ENCODE data around the gene TRIM37.
"Not testable (repeated sequence)": the region's sequence is repeated elsewhere in the genome, so short reads cannot be mapped to it uniquely, and the experiment has no call there.

The TRIM37 gene

DNA sequence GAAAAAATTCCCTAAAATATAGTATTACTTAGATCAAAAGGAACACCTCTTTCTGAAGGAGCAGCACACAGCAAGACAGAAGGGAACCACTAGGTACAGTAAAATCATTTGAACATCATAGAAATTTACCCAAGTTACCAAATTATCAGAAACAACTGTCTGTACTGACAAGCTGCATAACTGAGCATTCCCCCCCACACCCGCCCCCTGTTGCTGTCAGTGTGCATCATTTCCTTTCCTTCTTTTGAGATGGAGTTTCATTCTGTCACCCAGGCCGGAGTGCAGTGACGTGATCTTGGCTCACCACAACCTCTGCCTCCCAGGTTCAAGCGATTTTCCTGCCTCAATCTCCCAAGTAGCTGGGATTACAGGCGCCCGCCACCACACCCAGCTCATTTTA, 120.7 kb downstream of the TRIM37 start:
- DNase-seq = no peak

DNA sequence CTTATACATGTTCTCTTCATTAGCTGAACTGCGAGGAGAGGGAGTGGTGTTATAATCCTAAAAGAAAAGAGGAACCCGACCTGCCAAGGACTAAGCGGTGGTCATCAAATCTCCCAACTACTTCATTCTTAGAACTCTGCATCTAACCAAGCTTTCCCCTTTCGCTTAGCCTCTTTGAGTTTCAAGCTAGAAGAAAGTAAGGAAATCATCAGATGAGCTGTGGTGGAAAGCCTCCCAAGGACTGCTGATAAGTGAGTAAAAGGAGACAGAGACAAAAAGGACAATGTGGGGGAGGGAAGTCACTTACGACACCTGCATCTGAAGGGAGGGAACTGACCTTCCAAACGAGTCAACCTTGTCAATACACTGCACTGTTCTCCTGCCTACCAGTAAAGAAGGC, 121.3 kb downstream of the TRIM37 start:
- DNase-seq = no peak

DNA sequence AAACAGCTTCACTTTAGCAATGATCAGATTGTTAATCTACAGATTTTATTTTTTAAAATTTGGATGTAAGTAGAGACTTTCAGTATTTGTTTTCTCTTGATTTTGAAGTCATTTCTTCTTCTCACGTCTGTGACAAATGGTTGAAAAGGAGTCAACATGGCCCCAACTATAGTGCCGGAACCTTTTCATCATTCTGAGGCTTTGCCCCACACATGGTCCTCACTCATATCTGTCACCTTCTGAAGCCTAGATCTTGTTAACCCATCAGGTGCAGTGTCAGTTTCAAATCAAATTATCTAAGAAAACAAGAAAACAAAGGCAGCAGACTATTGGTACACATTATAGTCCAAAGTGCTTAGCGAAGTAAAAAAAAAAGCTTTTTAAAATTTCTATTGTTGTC, 124.1 kb downstream of the TRIM37 start:
- no peak for DNase-seq

DNA sequence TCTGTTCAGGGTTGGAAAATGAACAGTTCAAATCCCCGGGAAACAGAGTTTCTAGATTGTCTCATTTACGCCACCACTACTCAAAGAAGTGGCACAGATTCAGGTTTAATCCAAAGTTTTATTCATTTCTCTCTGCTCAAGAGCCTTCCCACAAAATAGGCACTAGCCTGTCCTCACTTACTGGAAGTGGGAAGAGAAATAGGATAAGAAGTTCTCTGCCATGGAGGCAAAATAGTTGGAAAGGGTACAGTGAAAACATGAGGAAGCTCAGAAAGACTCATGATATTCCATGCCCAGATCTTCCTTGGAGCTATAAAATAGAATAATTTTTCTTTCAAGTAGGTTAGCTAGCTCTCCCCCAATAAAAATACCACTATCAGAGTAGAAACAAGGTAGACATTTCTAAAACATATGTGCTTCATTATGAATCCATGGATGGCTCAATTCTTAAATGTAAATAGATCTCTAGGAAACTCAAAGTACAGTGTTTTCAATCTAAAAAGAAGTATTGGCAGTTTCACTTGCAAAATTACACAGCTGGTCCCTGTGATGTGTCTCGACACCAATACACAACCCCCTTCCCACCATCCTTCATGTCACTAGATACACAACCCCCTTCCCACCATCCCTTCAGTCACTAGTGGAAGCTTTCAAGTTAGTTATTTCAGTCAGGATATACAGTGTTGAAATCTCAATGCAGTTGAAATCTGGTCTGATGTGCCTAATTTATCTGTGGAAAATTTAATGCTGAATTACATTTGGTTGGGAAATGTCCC, 125.8 kb downstream of the TRIM37 start:
- DNase-seq = no peak

DNA sequence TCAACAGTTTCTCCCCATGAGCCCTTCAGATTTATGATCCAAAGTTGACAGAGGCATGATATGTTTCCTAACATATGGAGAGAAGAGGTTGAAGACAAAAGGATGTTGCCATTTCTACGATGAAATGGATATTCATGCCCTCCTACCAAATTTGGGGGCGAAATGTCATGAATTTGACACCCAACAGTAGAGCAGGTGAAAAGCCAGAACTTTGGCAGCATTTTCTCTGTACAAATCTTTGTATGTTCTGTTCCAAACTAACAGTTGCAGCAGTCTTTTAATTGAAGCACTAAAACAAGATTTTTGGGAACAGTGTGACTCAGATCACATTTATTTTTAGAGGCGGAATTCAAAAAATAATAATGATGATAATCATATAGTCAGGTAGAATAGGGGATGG, 130.1 kb downstream of the TRIM37 start:
- DNase-seq = no peak

DNA sequence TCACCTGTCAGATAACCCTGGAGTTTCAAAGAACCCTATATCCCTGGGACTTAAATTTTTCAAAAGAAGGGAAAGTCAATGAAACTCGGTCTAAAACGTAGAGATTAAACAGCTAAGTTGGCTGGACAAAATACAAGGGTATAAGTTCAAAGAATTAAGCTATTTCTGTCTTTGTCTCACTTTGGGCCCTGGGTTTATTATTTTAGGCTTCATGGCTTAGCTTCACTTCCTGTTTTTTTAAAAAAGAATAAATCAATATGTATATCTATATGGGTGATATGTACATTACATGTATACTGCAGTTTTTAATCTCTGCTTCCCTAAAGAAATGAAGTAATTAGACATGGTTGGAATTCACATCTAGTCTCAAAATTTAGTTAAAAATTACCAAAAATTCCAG, 132.3 kb downstream of the TRIM37 start:
- no peak for DNase-seq

DNA sequence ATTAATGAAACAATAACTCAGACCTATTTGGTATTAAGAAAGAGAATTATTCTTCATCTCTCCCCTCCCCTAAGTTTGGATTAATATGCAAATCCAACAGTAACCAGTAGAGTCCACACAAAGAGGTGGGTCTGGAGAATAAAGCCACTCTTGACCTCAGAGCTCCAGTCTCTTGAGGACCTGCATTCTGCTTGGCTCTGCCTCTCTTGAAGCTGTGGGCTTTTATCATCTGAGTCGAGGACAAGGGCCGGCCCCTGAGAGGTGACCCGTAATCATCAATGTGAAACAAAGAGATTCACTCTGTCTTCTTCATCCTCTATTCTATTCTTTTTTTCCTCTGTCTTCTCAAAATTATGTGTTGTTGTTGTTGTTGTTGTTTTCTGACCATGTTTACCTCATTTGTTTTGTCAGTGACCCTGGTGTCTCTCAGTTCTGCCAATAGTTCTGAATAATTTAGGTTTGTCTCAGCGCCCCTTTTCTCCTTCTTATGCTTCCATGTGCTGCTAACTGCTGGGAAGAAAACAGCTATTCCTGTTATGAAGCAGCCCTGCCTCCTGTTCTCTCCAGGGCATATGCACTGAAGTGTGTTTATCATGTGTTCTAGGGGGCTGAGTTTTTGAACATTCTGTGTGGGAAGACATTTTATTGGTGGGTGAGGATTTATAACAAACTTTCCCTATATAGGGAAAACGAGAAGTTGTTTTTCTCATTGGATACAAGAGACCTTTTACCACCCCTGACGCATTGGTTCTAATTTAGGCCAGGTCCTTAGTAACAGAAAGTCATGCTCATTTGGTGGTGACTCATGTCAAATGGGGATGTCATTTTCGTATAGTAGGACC, 135.8 kb downstream of the TRIM37 start:
- DNase-seq = no peak

DNA sequence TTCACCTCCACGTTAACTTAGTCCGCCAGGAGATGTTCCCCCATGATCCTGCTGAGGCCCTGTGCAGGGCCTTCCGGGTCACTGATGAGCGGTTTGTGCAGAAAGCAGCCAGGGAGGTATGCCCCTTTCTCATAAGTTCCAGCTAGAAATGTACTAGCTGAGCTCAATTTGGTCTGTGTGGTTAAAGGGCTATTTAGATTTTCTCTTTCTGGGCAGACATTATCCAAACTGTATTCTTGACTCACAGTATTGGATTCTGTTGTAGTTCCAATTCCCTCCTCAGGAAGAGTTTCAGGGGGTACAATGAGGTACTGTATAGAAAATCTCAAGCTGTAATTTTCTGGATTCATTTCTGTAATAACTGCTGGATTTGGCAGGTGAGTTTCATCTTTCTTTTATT, 137.1 kb downstream of the TRIM37 start:
- no peak for DNase-seq

DNA sequence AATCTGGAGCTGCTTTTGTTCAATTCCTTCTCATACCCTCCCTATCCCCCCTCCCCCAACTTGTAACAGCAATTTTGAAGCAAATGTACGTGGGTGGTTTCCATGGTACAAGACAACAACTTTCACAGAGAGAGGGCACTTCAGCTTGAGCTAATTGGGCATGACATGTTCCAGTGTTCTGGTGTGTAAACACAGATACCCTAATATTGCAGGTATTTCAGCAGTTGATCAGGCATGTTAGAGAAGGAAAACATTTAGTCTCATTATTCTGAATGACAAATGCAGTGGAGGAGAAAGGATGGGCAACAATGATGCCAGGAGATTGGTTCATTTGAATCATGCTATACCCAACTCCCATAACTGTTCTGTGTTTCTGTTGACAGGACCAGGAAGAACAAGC, 137.5 kb downstream of the TRIM37 start:
- no peak for DNase-seq

DNA sequence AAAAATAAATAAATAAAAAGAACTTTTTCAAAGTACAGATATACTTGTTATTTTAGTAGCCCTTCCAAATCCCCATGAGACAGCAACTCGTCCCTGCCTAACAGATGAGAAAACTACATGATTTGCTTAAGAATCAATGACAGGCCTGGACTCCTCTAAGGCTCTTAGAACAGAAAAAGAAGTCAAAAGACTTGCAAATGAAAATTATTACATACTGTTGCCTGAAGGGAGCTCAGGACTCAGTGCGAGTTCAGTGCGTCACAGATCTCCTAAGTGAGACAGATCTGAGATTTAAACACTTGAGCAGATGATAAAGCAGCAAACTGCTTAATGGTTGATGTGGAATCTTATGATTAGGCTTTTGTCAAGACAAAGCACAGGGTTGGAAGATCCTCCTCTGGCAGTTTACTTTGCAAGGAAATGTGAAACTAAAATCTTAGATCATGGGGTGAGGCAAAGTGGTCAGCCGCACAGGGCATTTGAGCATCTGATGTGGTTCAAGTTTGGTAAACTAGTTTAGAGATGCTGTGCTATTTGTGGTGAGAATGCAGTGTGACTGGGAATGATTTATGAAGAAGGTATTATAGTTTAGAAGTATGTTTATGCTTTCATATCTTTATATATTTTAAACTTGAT, 138.1 kb downstream of the TRIM37 start:
- no peak for DNase-seq

DNA sequence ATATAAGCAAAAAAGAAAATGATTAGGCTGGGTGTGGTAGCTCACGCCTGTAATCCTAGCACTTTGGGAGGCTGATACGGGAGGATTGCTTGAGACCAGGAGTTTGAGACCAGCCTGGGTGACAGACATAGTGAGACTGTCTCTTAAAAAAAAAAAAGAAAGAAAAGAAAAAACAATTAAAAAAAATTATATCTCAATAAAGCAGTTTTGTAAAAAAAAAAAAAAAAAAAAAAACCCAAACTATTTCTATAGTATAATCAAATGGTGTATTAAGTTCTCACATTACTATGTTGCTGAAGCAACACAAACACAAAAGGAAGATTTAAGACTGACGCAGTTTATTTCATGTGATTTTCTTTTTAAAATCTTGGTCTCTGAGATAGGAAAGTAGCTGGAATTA, 140.5 kb downstream of the TRIM37 start:
- no peak for DNase-seq

DNA sequence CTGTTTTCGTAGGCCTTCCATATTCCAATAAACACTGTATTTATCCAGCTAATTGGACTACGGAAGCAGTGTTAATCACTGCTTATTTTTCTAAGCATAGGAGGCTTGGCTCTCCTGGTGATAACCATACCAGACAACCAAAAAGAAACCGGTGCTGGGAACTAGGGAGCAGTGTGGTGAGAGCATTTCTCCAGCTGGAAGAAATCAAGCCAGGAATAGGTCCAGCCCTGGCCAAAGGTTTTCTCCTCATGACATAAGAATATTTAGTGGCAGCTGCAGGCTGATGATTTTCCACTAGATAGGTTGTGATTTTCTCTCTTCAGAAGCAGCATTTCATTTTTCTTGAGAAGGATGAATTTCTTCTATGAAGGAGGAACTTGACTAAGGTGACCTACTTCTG, 141.5 kb downstream of the TRIM37 start:
- DNase-seq = no peak

DNA sequence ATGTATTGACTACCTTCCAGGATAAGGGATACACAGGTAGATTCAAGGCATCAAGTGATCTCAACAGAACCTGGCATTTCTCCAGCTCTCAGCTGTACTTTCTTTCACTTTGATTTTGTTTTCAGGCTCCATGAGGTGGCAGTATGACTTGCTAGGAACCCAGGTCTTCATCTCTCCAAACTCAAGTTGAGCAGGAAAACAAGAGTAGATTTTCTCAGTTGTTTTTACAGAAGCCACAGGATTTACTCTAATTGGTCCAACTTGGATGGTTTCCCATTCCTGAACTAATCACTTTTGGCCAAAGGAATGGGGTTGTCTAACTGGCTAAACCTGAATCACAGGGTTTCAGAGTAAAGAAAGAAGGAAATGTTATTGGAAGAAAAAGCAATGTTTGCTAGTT, 146.6 kb downstream of the TRIM37 start:
- DNase-seq = no peak

DNA sequence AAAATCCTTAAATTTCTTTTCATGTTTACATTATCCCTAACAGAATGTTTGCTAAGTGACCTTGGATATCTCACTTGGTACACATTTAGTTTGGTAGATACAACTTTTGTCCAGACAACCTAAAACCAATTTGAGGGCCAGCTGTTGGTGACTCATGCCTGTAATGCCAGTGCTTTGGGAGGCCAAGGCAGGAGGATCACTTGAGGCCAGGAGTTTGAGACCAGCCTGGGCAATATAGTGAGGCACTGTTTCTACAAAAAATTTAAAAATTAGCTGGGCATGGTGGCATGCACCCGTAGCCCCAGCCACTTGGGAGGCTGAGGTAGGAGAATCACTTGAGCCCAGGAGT, 149.0 kb downstream of the TRIM37 start:
- DNase-seq = not testable (repeated sequence)

DNA sequence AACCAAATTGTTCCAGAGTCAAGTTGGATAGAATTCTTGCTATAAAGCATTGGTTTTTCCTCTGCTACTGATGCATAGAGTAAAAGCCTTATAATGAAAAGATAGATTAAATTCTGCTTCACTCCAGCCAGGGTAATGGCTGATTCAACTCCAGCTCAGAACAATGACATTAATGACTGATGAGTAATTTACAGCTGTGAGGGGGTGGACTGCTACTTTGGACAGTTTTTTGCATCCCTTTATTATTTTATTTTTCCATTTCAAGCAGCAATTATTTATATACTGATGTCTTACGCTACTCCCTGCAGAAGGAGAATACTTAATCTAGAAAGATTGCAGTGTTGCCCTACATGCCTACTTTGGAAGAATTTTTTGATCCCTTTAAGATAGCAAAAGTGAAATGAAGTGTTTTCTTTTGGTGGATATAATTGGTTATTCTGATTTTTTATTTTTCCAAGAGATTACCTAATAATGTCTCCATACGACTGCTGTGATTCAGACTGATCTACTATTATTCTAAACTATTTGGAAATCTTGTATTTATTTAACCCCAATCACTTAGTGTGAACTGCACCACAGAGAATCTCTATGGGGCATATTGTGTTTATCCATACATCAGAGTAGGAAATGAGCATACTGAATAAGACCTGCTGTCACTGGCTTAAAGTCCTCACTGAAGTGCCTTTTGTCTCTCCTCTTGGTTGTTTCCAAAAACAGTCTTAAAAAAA, 149.5 kb downstream of the TRIM37 start:
- no peak for DNase-seq

DNA sequence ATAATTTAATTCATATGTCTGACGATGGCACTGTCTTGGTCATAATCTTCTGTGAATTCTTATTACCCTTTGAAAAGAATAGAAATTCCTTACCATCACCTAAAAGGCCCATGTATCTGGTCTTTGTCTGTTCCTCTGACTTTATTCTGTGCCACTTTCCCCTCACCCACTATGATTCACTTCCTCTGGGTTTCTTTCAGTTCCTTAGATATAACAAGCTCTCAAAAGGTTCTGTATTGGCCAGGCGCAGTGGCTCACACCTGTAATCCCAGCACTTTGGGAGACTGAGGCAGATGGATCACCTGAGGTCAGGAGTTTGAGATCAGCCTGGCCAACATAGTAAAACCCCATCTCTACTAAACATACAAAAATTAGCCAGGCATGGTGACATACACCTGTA, 152.3 kb downstream of the TRIM37 start:
- not testable (repeated sequence) for DNase-seq

DNA sequence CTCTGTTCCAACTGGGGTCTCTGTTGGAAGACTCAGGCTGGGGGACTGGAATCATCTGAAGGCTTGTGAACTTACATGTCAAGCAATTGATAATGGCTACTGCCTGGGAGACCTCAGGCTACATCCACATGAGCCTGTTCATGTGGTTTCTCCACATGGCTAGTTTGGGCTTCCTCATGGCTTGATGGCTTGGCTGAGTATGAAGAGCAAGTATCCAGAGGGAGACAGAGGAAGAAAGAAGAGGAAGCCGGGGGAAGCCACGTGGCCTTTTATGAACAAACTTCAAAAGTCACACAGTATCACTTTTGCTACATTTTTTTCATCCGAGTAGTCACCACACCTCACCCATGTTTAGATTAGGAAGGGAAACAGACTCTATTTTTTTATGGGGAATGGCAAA, 158.9 kb downstream of the TRIM37 start:
- no peak for DNase-seq

DNA sequence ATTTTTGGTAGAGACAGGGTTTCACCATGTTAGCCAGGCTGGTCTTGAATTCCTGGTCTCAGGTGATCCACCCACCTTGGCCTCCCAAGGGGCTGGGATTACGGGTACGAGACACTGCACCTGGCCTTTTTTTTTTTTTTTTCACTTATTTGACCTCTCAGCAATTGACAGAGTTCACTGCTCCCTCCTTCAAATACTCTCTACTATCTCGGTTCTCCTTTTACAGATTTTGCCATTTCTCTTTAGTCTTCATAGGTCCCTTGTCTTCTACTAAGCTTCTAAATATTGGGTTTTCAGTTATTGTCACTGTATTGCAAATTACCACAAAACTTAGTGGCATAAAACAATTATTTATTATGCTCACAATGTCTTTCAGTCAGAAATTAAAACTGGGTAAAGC, 159.3 kb downstream of the TRIM37 start:
- DNase-seq = no peak

DNA sequence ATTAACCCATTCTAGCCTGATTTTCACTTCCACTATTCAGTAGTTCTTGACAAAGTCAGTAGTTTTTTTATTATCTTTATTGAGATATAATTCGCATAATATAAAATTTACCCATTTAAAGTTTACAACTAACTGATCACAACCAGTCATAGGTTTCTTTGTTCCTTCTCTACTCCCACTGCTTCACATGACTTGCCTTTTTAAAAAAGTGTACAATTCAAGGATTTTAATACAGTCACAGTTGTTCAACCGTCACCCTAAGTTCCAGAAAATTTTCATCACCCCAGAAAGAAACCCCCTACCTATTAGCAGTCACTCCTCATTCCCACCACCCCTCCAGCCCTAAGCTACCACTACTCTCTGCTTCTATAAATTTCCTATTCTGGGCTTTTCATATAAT, 162.5 kb downstream of the TRIM37 start:
- DNase-seq = no peak

DNA sequence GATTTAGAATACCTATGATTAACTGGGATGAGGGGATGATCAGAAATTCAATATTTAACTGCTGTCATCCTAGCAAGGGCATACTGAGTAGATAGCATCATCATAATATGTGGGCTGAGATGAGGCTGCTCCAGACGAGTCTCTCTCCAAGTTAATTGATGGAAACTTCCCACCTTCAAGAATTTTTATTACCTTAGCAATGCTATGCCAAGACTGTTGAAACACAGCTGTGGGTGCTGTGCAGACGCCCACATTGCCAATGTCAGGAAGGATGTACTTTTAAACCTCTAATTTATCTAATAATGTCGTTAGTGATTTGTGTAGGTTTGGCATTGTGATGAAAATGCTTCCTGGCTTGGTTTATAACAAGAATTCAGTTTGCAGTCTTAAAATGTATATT, 170.4 kb downstream of the TRIM37 start:
- no peak for DNase-seq

DNA sequence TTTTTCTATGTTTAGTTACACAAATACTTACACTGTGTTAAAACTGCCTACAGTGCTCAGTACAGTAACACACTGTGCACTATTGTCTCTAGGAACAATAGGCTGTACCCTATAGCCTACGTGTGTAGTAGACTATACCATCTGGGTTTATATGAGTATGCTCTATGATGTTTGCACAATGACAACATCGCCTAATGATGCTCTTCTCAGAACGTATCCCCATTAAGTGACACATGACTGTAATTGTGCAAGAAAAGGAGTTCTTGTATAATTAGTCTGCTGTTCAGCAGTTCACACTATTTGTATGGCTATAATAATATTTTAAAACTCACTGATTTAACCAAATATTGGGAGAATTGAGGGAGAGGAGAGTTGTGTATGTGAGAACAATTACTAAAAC, 173.7 kb downstream of the TRIM37 start:
- no peak for DNase-seq

All from activated T-cell treated with anti-CD3 and anti-CD28 coated beads, Interleukin-2, amount 50 U/mL, for 1 hour (primary cell).